ENCODE data around the gene GRM4.
"Not testable (repeated sequence)": the region's sequence is repeated elsewhere in the genome, so short reads cannot be mapped to it uniquely, and the experiment has no call there.

Gene GRM4

GRCh38 chr6:34146021-34146782 is at the start of gene GRM4:
Gene GRM4 (minus strand): TSS chr6:34146087. CDS start chr6:34133496, 12,591 bp downstream.
- no peak for DNase-seq (ENCODE audit: low read depth)

GRCh38 chr6:34194772-34195171 is 48.9 kb upstream of the GRM4 start:
- DNase-seq (ENCODE audit: low read depth), result no peak

- no peak for DNase-seq (ENCODE audit: low read depth)
These were observed 44.7 kb upstream of the GRM4 start for GRCh38 chr6:34190504-34191122.

- DNase-seq (ENCODE audit: low read depth), result no peak
These were observed 44.1 kb upstream of the GRM4 start for GRCh38 chr6:34189806-34190503.

- DNase-seq (ENCODE audit: low read depth), result not testable (repeated sequence)
These were observed 38.8 kb upstream of the GRM4 start for GRCh38 chr6:34184726-34185125.

GRCh38 chr6:34182751-34183531 is 37.1 kb upstream of the GRM4 start:
- peak; percentile 65 for DNase-seq (ENCODE audit: low read depth)

- no peak for DNase-seq (ENCODE audit: low read depth)
These were observed 36.0 kb upstream of the GRM4 start for GRCh38 chr6:34181908-34182307.

- no peak for DNase-seq (ENCODE audit: low read depth)
These were observed 33.3 kb upstream of the GRM4 start for GRCh38 chr6:34179106-34179720.

GRCh38 chr6:34178357-34179105 is 32.6 kb upstream of the GRM4 start:
- DNase-seq (ENCODE audit: low read depth), result no peak

GRCh38 chr6:34177181-34177591 is 31.3 kb upstream of the GRM4 start:
- no peak for DNase-seq (ENCODE audit: low read depth)

- DNase-seq (ENCODE audit: low read depth), result no peak
These were observed 30.6 kb upstream of the GRM4 start for GRCh38 chr6:34176261-34177031.

- DNase-seq (ENCODE audit: low read depth), result no peak
These were observed 29.0 kb upstream of the GRM4 start for GRCh38 chr6:34174846-34175399.

GRCh38 chr6:34172961-34173775 is 27.3 kb upstream of the GRM4 start:
- no peak for DNase-seq (ENCODE audit: low read depth)

GRCh38 chr6:34170346-34170745 is 24.5 kb upstream of the GRM4 start:
- DNase-seq (ENCODE audit: low read depth), result no peak

GRCh38 chr6:34169897-34170296 is 24.0 kb upstream of the GRM4 start:
- DNase-seq (ENCODE audit: low read depth), result no peak

GRCh38 chr6:34161857-34162515 is 16.1 kb upstream of the GRM4 start:
- no peak for DNase-seq (ENCODE audit: low read depth)

GRCh38 chr6:34159844-34160243 is 14.0 kb upstream of the GRM4 start:
- DNase-seq (ENCODE audit: low read depth), result no peak

- no peak for DNase-seq (ENCODE audit: low read depth)
These were observed 13.0 kb upstream of the GRM4 start for GRCh38 chr6:34158876-34159275.

- DNase-seq (ENCODE audit: low read depth), result no peak
These were observed 12.0 kb upstream of the GRM4 start for GRCh38 chr6:34157851-34158250.

Measured in activated gamma-delta T cell treated with anti-CD3 and anti-CD28 coated beads, Interleukin-2, amount 50 U/mL, for 16 hours (primary cell).